Measurements from ENCODE around the gene GALNT14. TPM values are rescaled to one million over a fixed set of nuclear protein-coding genes. Genes with fewer than 3 reads are reported as not detected.

Gene GALNT14
- polyA plus RNA-seq, 4 donors: 4.9 to 47.3 (median 34.2) TPM

GRCh38 chr2:31058096-31059035 is 79.9 kb downstream of the GALNT14 start:
- no peak for DNase-seq (ENCODE audit: low read depth in 4 of 4, low spot score in 3 of 4)

- DNase-seq (ENCODE audit: low read depth in 4 of 4, low spot score in 3 of 4): no peak
Measured at GRCh38 chr2:31057691-31058090, 80.5 kb downstream of the GALNT14 start.

- no peak for DNase-seq (ENCODE audit: low read depth in 4 of 4, low spot score in 3 of 4)
Measured at GRCh38 chr2:31055938-31056337, 82.3 kb downstream of the GALNT14 start.

- DNase-seq (ENCODE audit: low read depth in 4 of 4, low spot score in 3 of 4): no peak
Measured at GRCh38 chr2:31054842-31055388, 83.3 kb downstream of the GALNT14 start.

- DNase-seq (ENCODE audit: low read depth in 4 of 4, low spot score in 3 of 4): no peak
Measured at GRCh38 chr2:31053929-31054782, 84.1 kb downstream of the GALNT14 start.

GRCh38 chr2:31052284-31052683 is 86.0 kb downstream of the GALNT14 start:
- no peak for DNase-seq (ENCODE audit: low read depth in 4 of 4, low spot score in 3 of 4)

GRCh38 chr2:31051258-31052140 is 86.7 kb downstream of the GALNT14 start:
- no peak for DNase-seq (ENCODE audit: low read depth in 4 of 4, low spot score in 3 of 4)

GRCh38 chr2:31049916-31050588 is 88.2 kb downstream of the GALNT14 start:
- peak; percentile 19 to 55 (median 33) for DNase-seq (ENCODE audit: low read depth in 4 of 4, low spot score in 3 of 4)

GRCh38 chr2:31049264-31049663 is 89.0 kb downstream of the GALNT14 start:
- DNase-seq (ENCODE audit: low read depth in 4 of 4, low spot score in 3 of 4): no peak

- no peak for DNase-seq (ENCODE audit: low read depth in 4 of 4, low spot score in 3 of 4)
Measured at GRCh38 chr2:31047599-31047998, 90.6 kb downstream of the GALNT14 start.

- DNase-seq (ENCODE audit: low read depth in 4 of 4, low spot score in 3 of 4): no peak
Measured at GRCh38 chr2:31038385-31038784, 99.9 kb downstream of the GALNT14 start.

- DNase-seq (ENCODE audit: low read depth in 4 of 4, low spot score in 3 of 4): no peak
Measured at GRCh38 chr2:31037058-31037457, 101.2 kb downstream of the GALNT14 start.

- DNase-seq (ENCODE audit: low read depth in 4 of 4, low spot score in 3 of 4): no peak
Measured at GRCh38 chr2:31033032-31033431, 105.2 kb downstream of the GALNT14 start.

- no peak for DNase-seq (ENCODE audit: low read depth in 4 of 4, low spot score in 3 of 4)
Measured at GRCh38 chr2:31032475-31032874, 105.8 kb downstream of the GALNT14 start.

- no peak for DNase-seq (ENCODE audit: low read depth in 4 of 4, low spot score in 3 of 4)
Measured at GRCh38 chr2:31031132-31031706, 107.0 kb downstream of the GALNT14 start.

GRCh38 chr2:31028417-31028816 is 109.8 kb downstream of the GALNT14 start:
- no peak for DNase-seq (ENCODE audit: low read depth in 4 of 4, low spot score in 3 of 4)

GRCh38 chr2:31027549-31027948 is 110.7 kb downstream of the GALNT14 start:
- DNase-seq (ENCODE audit: low read depth in 4 of 4, low spot score in 3 of 4): no peak

GRCh38 chr2:31023541-31023940 is 114.7 kb downstream of the GALNT14 start:
- DNase-seq (ENCODE audit: low read depth in 4 of 4, low spot score in 3 of 4): no peak

GRCh38 chr2:31020713-31021112 is 117.5 kb downstream of the GALNT14 start:
- DNase-seq (ENCODE audit: low read depth in 4 of 4, low spot score in 3 of 4): no peak

All from left renal pelvis (tissue), 4 donors.